DOHH2 (cell line): ENCODE results near the gene VPS45.

Experiments used
- H3F3A ChIP-seq: fragments of 200-600 bp; sonication (generic), shearing (Covaris generic); 2 replicates; pipeline ENCODE4 v1.6.0; 2016; ENCODE audit warnings: antibody characterized with exemption, mild to moderate bottlenecking; ENCODE audit not compliant: control insufficient read depth, insufficient read depth
- H3K27ac ChIP-seq: fragments of 200-600 bp; sonication (generic); 2 replicates; pipeline ENCODE4 v1.5.1; 2014; ENCODE audit warnings: low read depth, mild to moderate bottlenecking, low read length, moderate library complexity
- H3K27me3 ChIP-seq: fragments of 200-600 bp; sonication (generic); 2 replicates; pipeline ENCODE4 v1.6.1; 2014; ENCODE audit warnings: mild to moderate bottlenecking, low read length, mixed read lengths; ENCODE audit not compliant: control insufficient read depth
- H3K36me3 ChIP-seq: fragments of 200-600 bp; sonication (generic); 2 replicates; pipeline ENCODE4 v1.6.1; 2014; ENCODE audit warnings: mild to moderate bottlenecking, low read length, moderate library complexity, mixed read lengths; ENCODE audit not compliant: control insufficient read depth
- H3K4me1 ChIP-seq: fragments of 200-600 bp; sonication (generic); 2 replicates; pipeline ENCODE4 v1.6.1; 2014; ENCODE audit warnings: mild to moderate bottlenecking, low read length, mixed read lengths; ENCODE audit not compliant: control insufficient read depth
- H3K4me2 ChIP-seq: fragments of 200-600 bp; sonication (generic); 2 replicates; pipeline ENCODE4 v1.6.0; 2014; ENCODE audit warnings: mild to moderate bottlenecking, low read length, moderate library complexity
- H3K4me3 ChIP-seq: fragments of 200-600 bp; sonication (generic); 2 replicates; pipeline ENCODE4 v1.5.1; 2014; ENCODE audit warnings: mild to moderate bottlenecking, low read length, mixed read lengths
- H3K79me2 ChIP-seq: fragments of 200-600 bp; sonication (generic); 2 replicates; pipeline ENCODE4 v1.6.1; 2014; ENCODE audit warnings: mild to moderate bottlenecking, low read length, mixed read lengths; ENCODE audit not compliant: control insufficient read depth
- H3K9me2 ChIP-seq: fragments of 200-600 bp; sonication (generic); replicated peaks from 2 replicates; pipeline ENCODE4 v1.6.1; 2014; ENCODE audit warnings: mild to moderate bottlenecking, low read length, mixed read lengths; ENCODE audit not compliant: control insufficient read depth
- H3K9me3 ChIP-seq: fragments of 200-600 bp; sonication (generic); 2 replicates; pipeline ENCODE4 v1.6.1; 2014; ENCODE audit warnings: antibody characterized with exemption, low read length, mixed read lengths; ENCODE audit not compliant: control insufficient read depth, insufficient read depth
- H4K20me1 ChIP-seq: fragments of 200-600 bp; sonication (generic); 2 replicates; pipeline ENCODE4 v1.6.0; 2014; ENCODE audit warnings: low read depth, mild to moderate bottlenecking, antibody characterized with exemption, low read length, moderate library complexity; ENCODE audit not compliant: control insufficient read depth, insufficient read depth
- CTCF ChIP-seq: fragments of 200-600 bp; sonication (generic); IDR thresholded peaks from one replicate; pipeline ENCODE4 v1.5.1; 2014; ENCODE audit warnings: antibody characterized with exemption, mild to moderate bottlenecking, low read depth, low read length; ENCODE audit not compliant: poor library complexity, severe bottlenecking
- EZH2phosphoT487 ChIP-seq: fragments of 200-600 bp; sonication (generic); IDR thresholded peaks from 2 replicates; pipeline ENCODE4 v1.6.1; 2017; ENCODE audit warnings: borderline replicate concordance, mild to moderate bottlenecking, antibody characterized with exemption, low read length, moderate library complexity, mixed read lengths

The VPS45 gene

DNA sequence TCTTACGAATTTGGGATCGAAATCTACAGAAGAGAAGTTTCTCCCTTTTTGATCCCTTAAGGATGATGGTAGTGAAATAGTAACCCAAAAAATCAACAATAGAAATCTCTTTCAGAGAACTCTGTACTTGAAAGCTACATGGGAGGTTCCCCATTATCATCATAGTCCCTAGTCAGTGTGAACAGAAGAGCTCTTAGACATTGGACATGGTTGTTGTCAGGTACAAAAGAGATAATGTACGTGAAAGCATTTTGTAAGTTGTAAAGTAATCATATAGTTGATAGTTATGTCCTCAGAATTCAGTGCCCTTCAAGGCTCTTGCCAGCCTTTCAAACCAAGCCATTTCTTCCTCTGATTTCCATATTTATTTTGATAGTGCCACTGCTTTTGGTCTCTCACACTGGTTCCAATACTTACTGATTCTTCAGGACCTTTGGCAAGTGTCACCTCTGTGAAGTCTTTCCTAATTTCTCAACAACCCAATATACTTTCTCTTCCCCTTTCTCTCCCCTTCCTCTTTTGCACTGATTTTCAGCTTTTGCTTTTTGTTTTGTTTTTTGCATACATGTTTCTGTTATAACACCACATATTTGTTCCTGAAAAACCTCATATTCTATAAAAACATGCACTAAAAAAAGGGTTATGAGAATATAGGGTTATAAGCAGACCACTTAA is 22.4 kb downstream of the VPS45 start:
- no peaks in the 10 kb centered on the region for H3K9me3 ChIP-seq
- H3K4me1 ChIP-seq, result peaks cover 16% of the 10 kb centered on the region
- no peaks in the 10 kb centered on the region for H4K20me1 ChIP-seq
- no peak overlapping the region for H3K4me3 ChIP-seq
- H3K27ac ChIP-seq, result no peak overlapping the region
- no peaks in the 10 kb centered on the region for H3K9me2 ChIP-seq
- 0 out of 2 replicates have a peak, but pooled peaks cover 2% of the 10 kb centered on the region for H3F3A ChIP-seq
- no peaks in the 10 kb centered on the region for H3K79me2 ChIP-seq
- H3K36me3 ChIP-seq, result peaks cover 34% of the 10 kb centered on the region
- H3K27me3 ChIP-seq, result no peaks in the 10 kb centered on the region
- TF ChIP-seq EZH2phosphoT487 (no peak), CTCF (no peak)
- H3K4me2 ChIP-seq, result peak overlapping the region; percentile 42

- no peak for TF ChIP-seq EZH2phosphoT487
- TF ChIP-seq CTCF, result no peak
- Histone ChIP-seq H3K4me2 (no peak overlapping the region), H3K9me3 (no peaks in the 10 kb centered on the region)
These were observed 24.7 kb downstream of the VPS45 start for GRCh38 chr1:150092180-150092791.

GRCh38 chr1:150093805-150094204 is 26.2 kb downstream of the VPS45 start:
- TF ChIP-seq EZH2phosphoT487, result no peak
- TF ChIP-seq CTCF, result no peak
- Histone ChIP-seq H3F3A (0 out of 2 replicates have a peak, but pooled peaks cover 2% of the 10 kb centered on the region), H3K4me1 (peaks cover 16% of the 10 kb centered on the region), H4K20me1 (no peaks in the 10 kb centered on the region), H3K4me3 (no peak overlapping the region), H3K27ac (no peak overlapping the region), H3K27me3 (no peaks in the 10 kb centered on the region), H3K36me3 (peaks cover 19% of the 10 kb centered on the region), H3K4me2 (no peak overlapping the region), H3K9me3 (no peaks in the 10 kb centered on the region), H3K9me2 (no peaks in the 10 kb centered on the region), H3K79me2 (no peaks in the 10 kb centered on the region)

More at GRCh38 chr1:150092180-150092791, 24.7 kb downstream of the VPS45 start:
- no peaks in the 10 kb centered on the region for H3K27me3 ChIP-seq
- no peaks in the 10 kb centered on the region for H3K9me2 ChIP-seq
- H3F3A ChIP-seq, result 0 out of 2 replicates have a peak, but pooled peaks cover 2% of the 10 kb centered on the region
- no peaks in the 10 kb centered on the region for H4K20me1 ChIP-seq
- H3K79me2 ChIP-seq, result no peaks in the 10 kb centered on the region
- no peak overlapping the region for H3K27ac ChIP-seq
- peaks cover 16% of the 10 kb centered on the region for H3K4me1 ChIP-seq
- H3K4me3 ChIP-seq, result no peak overlapping the region
- H3K36me3 ChIP-seq, result peaks cover 19% of the 10 kb centered on the region
